ENCODE results near the gene TTC22.

The TTC22 gene

GRCh38 chr1:54774820-54775498 is 26.2 kb downstream of the TTC22 start:
- no CpG with 5 or more reads among the region's 15 CpGs for whole genome bisulfite sequencing (ENCODE audit: extremely low coverage, insufficient coverage, low lambda C conversion rate)
- Histone ChIP-seq H2BK15ac (replicated peaks; ENCODE audit: low read depth) (no peak overlapping the region), H3K4me3 (ENCODE audit: low read length) (no peak overlapping the region), H3K4me2 (ENCODE audit: low read length) (peak overlapping the region; percentile 14), H2BK5ac (ENCODE audit: low read length) (no peak overlapping the region), H3K79me1 (ENCODE audit: low read length) (no peaks in the 10 kb centered on the region), H4K8ac (ENCODE audit: low read depth, low read length) (no peak overlapping the region), H3K18ac (ENCODE audit: low read length) (no peak overlapping the region), H3K23ac (ENCODE audit: low read length) (no peak overlapping the region), H3K4me1 (ENCODE audit: control insufficient read depth, low read depth, low read length) (peaks cover 3% of the 10 kb centered on the region), H2AK5ac (ENCODE audit: low read length) (no peak overlapping the region), H4K5ac (ENCODE audit: low read length) (no peak overlapping the region), H3K56ac (ENCODE audit: low read length) (peak overlapping the region; percentile 35), H3K4ac (ENCODE audit: low read depth, low read length) (no peak overlapping the region), H3K36me3 (ENCODE audit: control insufficient read depth, insufficient read depth, low read length) (no peaks in the 10 kb centered on the region), H2BK120ac (ENCODE audit: low read depth, low read length) (no peak overlapping the region), H3K27me3 (ENCODE audit: insufficient read depth, low read length, poor library complexity) (no peaks in the 10 kb centered on the region), H3K9ac (ENCODE audit: low read length) (no peak overlapping the region), H3K27ac (ENCODE audit: low read depth, low read length) (no peak overlapping the region), H3K79me2 (ENCODE audit: control insufficient read depth, insufficient read depth, low read length) (no peaks in the 10 kb centered on the region)
- peak; percentile 92 for DNase-seq

- H3K79me2 ChIP-seq (ENCODE audit: control insufficient read depth, insufficient read depth, low read length): no peaks in the 10 kb centered on the region
- no peak overlapping the region for H3K27ac ChIP-seq (ENCODE audit: low read depth, low read length)
- no peak overlapping the region for H2BK120ac ChIP-seq (ENCODE audit: low read depth, low read length)
- no peak overlapping the region for H3K4ac ChIP-seq (ENCODE audit: low read depth, low read length)
- H3K36me3 ChIP-seq (ENCODE audit: control insufficient read depth, insufficient read depth, low read length): no peaks in the 10 kb centered on the region
- no peak for DNase-seq
- H2BK15ac ChIP-seq (replicated peaks; ENCODE audit: low read depth): no peak overlapping the region
- H3K27me3 ChIP-seq (ENCODE audit: insufficient read depth, low read length, poor library complexity): no peaks in the 10 kb centered on the region
- no peak overlapping the region for H3K9ac ChIP-seq (ENCODE audit: low read length)
- no CpG with 5 or more reads among the region's 2 CpGs for WGBS (ENCODE audit: extremely low coverage, insufficient coverage, low lambda C conversion rate)
- H3K18ac ChIP-seq (ENCODE audit: low read length): no peak overlapping the region
- no peaks in the 10 kb centered on the region for H3K4me1 ChIP-seq (ENCODE audit: control insufficient read depth, low read depth, low read length)
- H4K8ac ChIP-seq (ENCODE audit: low read depth, low read length): no peak overlapping the region
- H2AK5ac ChIP-seq (ENCODE audit: low read length): no peak overlapping the region
- H4K5ac ChIP-seq (ENCODE audit: low read length): no peak overlapping the region
- no peak overlapping the region for H3K4me3 ChIP-seq (ENCODE audit: low read length)
- no peak overlapping the region for H2BK5ac ChIP-seq (ENCODE audit: low read length)
- H3K4me2 ChIP-seq (ENCODE audit: low read length): no peak overlapping the region
- H3K79me1 ChIP-seq (ENCODE audit: low read length): no peaks in the 10 kb centered on the region
- no peak overlapping the region for H3K56ac ChIP-seq (ENCODE audit: low read length)
- no peak overlapping the region for H3K23ac ChIP-seq (ENCODE audit: low read length)
Measured at GRCh38 chr1:54772951-54773350, 28.2 kb downstream of the TTC22 start.

- Histone ChIP-seq H3K4me2 (ENCODE audit: low read length) (no peak overlapping the region), H3K4me3 (ENCODE audit: low read length) (no peak overlapping the region)
Measured at GRCh38 chr1:54768093-54768492, 33.0 kb downstream of the TTC22 start.

GRCh38 chr1:54767526-54767925 is 33.6 kb downstream of the TTC22 start:
- Histone ChIP-seq H4K5ac (ENCODE audit: low read length) (no peak overlapping the region), H3K36me3 (ENCODE audit: control insufficient read depth, insufficient read depth, low read length) (no peaks in the 10 kb centered on the region), H3K79me2 (ENCODE audit: control insufficient read depth, insufficient read depth, low read length) (no peaks in the 10 kb centered on the region), H2BK5ac (ENCODE audit: low read length) (no peak overlapping the region), H3K9ac (ENCODE audit: low read length) (no peak overlapping the region), H3K4me3 (ENCODE audit: low read length) (no peak overlapping the region), H3K4me1 (ENCODE audit: control insufficient read depth, low read depth, low read length) (peaks cover 9% of the 10 kb centered on the region), H3K4ac (ENCODE audit: low read depth, low read length) (no peak overlapping the region), H3K56ac (ENCODE audit: low read length) (no peak overlapping the region), H2BK120ac (ENCODE audit: low read depth, low read length) (no peak overlapping the region), H3K27me3 (ENCODE audit: insufficient read depth, low read length, poor library complexity) (no peaks in the 10 kb centered on the region), H3K79me1 (ENCODE audit: low read length) (no peaks in the 10 kb centered on the region), H3K18ac (ENCODE audit: low read length) (no peak overlapping the region), H3K27ac (ENCODE audit: low read depth, low read length) (no peak overlapping the region), H4K8ac (ENCODE audit: low read depth, low read length) (no peak overlapping the region), H2BK15ac (replicated peaks; ENCODE audit: low read depth) (no peak overlapping the region), H2AK5ac (ENCODE audit: low read length) (no peak overlapping the region), H3K23ac (ENCODE audit: low read length) (no peak overlapping the region), H3K4me2 (ENCODE audit: low read length) (no peak overlapping the region)
- DNase-seq: no peak
- WGBS (ENCODE audit: extremely low coverage, insufficient coverage, low lambda C conversion rate): no CpG with 5 or more reads among the region's 6 CpGs

More at GRCh38 chr1:54768093-54768492, 33.0 kb downstream of the TTC22 start:
- H3K79me1 ChIP-seq (ENCODE audit: low read length): no peaks in the 10 kb centered on the region
- H3K27me3 ChIP-seq (ENCODE audit: insufficient read depth, low read length, poor library complexity): no peaks in the 10 kb centered on the region
- H3K27ac ChIP-seq (ENCODE audit: low read depth, low read length): no peak overlapping the region
- H2BK5ac ChIP-seq (ENCODE audit: low read length): no peak overlapping the region
- H3K4ac ChIP-seq (ENCODE audit: low read depth, low read length): no peak overlapping the region
- no peak overlapping the region for H2AK5ac ChIP-seq (ENCODE audit: low read length)
- peak; percentile 41 for DNase-seq
- H3K23ac ChIP-seq (ENCODE audit: low read length): no peak overlapping the region
- no peak overlapping the region for H3K56ac ChIP-seq (ENCODE audit: low read length)
- no peak overlapping the region for H3K18ac ChIP-seq (ENCODE audit: low read length)
- no peaks in the 10 kb centered on the region for H3K79me2 ChIP-seq (ENCODE audit: control insufficient read depth, insufficient read depth, low read length)
- no peak overlapping the region for H2BK15ac ChIP-seq (replicated peaks; ENCODE audit: low read depth)
- no CpG with 5 or more reads among the region's 5 CpGs for WGBS (ENCODE audit: extremely low coverage, insufficient coverage, low lambda C conversion rate)
- H3K36me3 ChIP-seq (ENCODE audit: control insufficient read depth, insufficient read depth, low read length): no peaks in the 10 kb centered on the region
- H2BK120ac ChIP-seq (ENCODE audit: low read depth, low read length): no peak overlapping the region
- no peak overlapping the region for H4K8ac ChIP-seq (ENCODE audit: low read depth, low read length)
- H4K5ac ChIP-seq (ENCODE audit: low read length): no peak overlapping the region
- no peak overlapping the region for H3K9ac ChIP-seq (ENCODE audit: low read length)
- peaks cover 9% of the 10 kb centered on the region for H3K4me1 ChIP-seq (ENCODE audit: control insufficient read depth, low read depth, low read length)

GRCh38 chr1:54766726-54767125 is 34.4 kb downstream of the TTC22 start:
- DNase-seq: peak; percentile 49
- Histone ChIP-seq H3K56ac (ENCODE audit: low read length) (peak overlapping the region; percentile 17), H3K79me1 (ENCODE audit: low read length) (no peaks in the 10 kb centered on the region), H2BK15ac (replicated peaks; ENCODE audit: low read depth) (no peak overlapping the region), H3K23ac (ENCODE audit: low read length) (no peak overlapping the region), H3K4ac (ENCODE audit: low read depth, low read length) (no peak overlapping the region), H3K36me3 (ENCODE audit: control insufficient read depth, insufficient read depth, low read length) (no peaks in the 10 kb centered on the region), H2BK5ac (ENCODE audit: low read length) (no peak overlapping the region), H4K5ac (ENCODE audit: low read length) (no peak overlapping the region), H3K9ac (ENCODE audit: low read length) (no peak overlapping the region), H3K4me3 (ENCODE audit: low read length) (no peak overlapping the region), H3K79me2 (ENCODE audit: control insufficient read depth, insufficient read depth, low read length) (no peaks in the 10 kb centered on the region), H2BK120ac (ENCODE audit: low read depth, low read length) (no peak overlapping the region), H3K4me1 (ENCODE audit: control insufficient read depth, low read depth, low read length) (peaks cover 9% of the 10 kb centered on the region), H3K4me2 (ENCODE audit: low read length) (no peak overlapping the region), H2AK5ac (ENCODE audit: low read length) (no peak overlapping the region), H3K27me3 (ENCODE audit: insufficient read depth, low read length, poor library complexity) (no peaks in the 10 kb centered on the region), H3K18ac (ENCODE audit: low read length) (no peak overlapping the region), H3K27ac (ENCODE audit: low read depth, low read length) (no peak overlapping the region), H4K8ac (ENCODE audit: low read depth, low read length) (no peak overlapping the region)
- WGBS (ENCODE audit: extremely low coverage, insufficient coverage, low lambda C conversion rate): no CpG with 5 or more reads among the region's 4 CpGs

Measured in mesendoderm (in vitro differentiated cells).